ENCODE results near the gene RBM20.
A peak's percentile ranks its signal among the peaks of the same experiment; 100 is the strongest.

Gene RBM20

DNA sequence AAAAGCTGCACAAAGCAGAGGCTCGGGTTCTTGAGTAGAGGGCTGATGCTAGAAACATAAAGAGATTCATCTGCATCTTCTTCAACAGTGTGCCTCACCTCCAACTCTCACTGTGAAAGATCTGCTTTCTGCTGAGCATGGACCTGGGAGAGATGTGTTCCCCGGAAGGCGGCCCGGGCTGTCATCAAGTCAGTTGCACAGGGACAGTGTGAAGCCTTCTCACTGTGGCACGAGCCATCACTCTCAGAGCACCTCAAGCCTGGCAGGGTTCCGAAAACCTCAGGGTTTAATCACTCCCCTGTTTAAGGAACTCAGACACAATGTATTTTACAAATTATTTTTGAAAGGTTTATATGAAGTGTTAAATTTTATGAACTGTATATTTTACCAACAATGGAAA lies 98.7 kb downstream of the RBM20 start:
- no peak for DNase-seq

- no peak for DNase-seq
Observed at GRCh38 chr10:110744782-110745181, 100.6 kb downstream of the RBM20 start.

DNA sequence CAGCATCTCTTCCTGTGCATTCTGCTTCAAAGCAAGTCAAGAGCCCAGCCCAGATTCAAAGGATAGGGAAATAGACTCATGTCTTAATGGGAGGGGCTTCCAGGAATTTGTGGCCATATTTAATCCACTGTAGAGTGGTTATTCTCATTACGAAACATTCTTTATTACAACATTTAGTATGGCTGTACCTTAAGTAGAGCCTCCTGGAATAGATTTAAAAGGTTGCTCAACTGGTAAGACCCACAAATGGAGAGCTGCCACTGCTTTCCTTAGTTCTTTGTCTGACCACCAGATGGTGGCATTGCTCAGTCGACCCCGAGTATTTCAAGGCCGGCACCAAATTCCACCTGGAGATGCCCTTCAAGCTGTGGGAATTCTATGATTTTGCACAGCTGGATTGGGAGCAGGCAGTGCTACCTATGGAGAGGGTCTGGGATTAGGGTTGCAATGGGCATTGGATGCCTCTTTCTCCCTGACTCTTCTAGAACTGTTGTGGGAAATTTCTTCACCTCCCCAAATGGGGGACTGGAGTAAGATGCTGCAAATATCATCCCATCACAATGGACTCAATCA lies 102.2 kb downstream of the RBM20 start:
- DNase-seq = peak; percentile 60

DNA sequence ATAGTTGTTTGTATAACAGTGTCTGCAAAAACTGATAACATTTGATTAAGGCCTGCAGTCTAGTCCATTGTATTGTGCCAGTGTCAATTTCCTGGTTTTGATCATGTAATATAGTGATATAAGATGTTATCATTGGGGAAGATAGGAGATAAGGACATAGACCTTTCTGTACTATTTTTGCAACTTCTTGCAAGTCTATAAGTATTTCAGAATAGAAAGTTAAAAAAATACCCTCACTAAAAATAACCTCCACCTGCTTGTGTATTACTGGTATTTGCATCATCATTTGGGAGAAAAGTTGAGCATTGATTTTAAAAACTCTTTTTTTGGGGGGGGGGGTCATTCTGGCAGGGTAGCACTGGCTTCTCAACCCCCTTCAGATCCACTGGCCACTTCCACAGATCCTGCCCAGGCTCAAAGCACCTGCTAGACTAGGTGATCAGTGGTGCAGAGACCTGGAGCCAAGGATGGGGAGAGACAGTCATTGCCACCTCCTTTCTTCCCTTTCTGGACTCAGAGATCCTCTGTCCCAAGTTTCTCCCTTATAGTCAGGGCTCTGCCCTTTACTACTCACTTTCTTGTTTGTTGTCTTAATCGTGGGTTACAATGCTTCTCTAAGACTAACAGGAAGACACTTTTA lies 103.0 kb downstream of the RBM20 start:
- DNase-seq = no peak

GRCh38 chr10:110747609-110748464 lies 103.7 kb downstream of the RBM20 start:
- DNase-seq = no peak

DNA sequence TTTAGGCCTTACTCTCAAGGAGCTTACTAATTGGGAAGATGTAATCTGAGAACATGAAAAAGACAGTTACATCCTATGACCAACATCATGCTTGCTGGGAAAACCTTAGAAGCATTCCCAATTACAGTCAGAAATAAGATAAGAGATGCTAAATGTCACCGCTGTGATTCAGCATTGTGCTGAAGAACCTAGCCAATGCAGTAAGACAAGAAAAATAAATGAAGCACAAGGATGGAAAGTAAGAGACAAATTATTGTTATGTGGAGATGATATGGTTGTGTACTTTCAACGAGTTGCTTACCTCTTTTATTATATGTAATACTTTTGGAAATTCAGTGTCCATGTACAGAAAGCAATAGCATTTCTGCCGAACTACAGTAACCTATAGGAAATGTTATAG lies 104.8 kb downstream of the RBM20 start:
- DNase-seq = no peak

DNA sequence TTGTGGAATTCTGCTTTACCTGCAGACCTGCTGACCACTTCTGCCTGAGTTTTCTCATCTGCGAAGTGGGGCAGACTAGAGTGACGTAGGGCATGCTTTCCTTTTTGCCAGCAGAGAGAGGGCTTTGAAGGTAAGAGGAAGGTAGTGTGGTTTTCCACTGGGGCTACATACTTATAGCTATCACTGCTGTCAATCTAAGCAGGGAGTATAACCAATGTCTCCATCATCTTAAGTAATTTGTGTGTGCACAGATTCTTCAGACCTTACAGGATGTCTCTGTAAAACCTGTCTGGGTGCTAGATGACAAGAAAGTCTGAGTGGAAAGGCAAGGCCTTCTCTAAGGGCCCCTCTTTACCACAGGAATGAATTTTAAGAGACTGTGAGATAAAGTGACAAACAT lies 106.8 kb downstream of the RBM20 start:
- no peak for DNase-seq

DNA sequence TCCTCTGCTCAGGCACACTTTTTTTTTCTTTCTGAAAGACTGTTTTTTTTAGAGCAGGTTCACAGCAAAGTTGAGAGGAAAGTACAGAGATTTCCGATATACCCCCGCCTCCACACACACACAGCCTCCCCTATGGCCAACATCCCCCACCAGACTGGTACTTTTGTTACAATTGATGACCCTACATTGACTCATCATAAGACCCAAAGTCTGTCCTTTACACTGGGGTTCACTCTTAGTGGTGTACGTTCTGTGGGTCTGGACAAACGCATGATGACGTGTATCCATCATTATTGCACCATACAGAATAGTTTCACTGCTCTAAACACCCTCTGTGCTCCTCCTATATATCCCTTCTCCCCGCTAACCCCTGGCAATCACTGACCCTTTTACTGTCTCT lies 107.7 kb downstream of the RBM20 start:
- DNase-seq = no peak

DNA sequence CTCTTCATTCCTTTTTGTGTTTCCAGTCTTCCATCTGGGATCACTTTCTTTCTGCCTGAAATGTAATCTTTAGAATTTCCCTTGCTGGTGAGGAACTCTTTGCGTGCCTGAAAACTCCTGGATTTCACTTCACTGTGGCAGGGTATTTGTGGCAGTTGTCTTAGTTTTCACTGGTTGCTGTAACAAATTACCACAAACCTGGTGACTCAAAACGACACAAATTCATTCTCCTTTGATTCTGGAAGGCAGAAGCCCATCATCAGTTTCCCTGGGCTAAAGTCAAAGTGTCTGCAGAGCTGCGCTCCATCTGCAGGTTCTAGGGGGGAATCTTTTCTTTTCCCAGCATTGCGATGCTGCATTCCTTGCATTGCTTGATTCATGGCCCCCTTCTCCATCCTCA lies 109.3 kb downstream of the RBM20 start:
- DNase-seq = no peak

DNA sequence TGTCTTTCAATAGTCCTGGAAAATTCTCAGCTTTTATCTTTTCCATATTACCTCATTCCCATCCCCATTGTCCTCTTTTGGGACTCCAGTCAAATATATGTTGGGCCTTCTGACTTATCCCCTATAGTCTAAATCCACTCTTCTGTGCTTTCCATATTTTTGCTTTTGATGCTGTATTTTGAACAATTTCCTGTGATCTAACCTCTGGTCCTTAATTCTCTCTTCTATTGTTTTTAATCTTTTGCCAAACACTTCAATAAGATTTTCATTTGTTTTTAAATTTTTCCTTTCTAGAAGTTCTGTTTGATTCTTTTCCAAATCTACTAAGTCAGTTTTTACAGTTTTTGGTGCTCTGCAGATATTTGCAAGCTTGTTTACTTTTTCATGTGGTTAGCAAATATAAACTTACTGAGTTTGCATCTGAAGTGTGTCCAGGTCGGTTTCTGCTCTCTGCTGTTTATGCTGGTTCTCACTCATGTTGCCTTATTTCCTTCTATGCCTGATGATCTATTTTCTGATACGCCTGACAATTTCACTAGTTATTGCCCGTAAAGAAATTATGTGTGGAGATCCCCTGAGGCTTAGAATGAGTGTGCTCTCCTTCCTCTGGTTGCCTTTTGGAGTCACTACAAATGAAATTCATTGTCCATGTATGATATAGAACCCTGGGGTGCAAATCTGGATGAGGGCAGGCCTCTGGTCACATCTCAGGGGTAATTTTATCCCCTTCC lies 110.4 kb downstream of the RBM20 start:
- DNase-seq = no peak

GRCh38 chr10:110755781-110756180 lies 111.6 kb downstream of the RBM20 start:
- DNase-seq = no peak

- DNase-seq = no peak
Observed at GRCh38 chr10:110756876-110757275, 112.7 kb downstream of the RBM20 start.

DNA sequence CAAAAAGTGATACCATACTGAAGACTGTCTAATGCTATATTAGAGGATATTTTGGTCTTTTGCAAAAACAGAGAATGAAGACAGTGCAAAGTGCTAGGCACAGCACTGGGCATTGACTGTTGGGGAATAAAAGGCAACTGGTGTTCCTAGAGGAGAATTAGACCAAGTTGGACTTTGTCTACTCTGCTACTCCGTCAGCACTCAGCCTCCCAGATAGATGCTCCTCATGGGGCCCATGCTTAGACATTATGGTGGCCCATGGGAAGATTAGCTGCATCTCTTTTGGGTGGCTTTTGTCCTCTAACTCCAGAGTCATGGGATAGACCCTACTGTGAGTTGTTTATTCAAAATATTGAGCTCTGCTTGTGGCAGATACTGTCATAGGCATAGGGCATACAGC lies 113.5 kb downstream of the RBM20 start:
- no peak for DNase-seq

DNA sequence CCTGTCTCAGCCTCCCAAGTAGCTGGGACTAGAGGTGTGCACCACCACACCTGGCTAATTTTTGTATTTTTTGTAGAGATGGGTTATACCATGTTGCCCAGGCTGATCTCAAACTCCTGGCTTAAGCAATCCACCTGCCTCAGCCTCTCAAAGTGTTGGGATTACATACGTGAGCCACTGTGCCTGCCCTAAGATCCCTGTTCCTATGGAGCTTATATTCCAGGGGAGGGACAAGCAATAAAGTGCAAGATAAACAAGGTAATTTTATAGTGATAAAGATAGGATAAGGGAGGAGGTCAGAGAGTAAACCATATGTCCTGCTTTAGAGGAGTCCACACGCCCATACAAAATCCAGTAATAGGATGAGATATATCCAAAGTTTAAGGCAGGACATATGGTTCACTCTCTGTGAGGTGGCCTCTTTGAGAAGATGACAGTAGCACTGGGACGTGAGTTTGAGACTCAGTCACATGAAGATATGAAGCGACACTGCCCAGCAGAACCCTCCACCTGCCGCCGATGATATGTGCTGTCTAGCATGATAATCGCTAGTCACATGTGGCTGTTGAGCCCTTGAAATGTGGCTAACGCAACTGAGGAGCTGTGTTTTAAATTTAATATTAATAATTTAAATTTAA lies 114.1 kb downstream of the RBM20 start:
- no peak for DNase-seq

- no peak for DNase-seq
Observed at GRCh38 chr10:110758898-110759297, 114.8 kb downstream of the RBM20 start.

DNA sequence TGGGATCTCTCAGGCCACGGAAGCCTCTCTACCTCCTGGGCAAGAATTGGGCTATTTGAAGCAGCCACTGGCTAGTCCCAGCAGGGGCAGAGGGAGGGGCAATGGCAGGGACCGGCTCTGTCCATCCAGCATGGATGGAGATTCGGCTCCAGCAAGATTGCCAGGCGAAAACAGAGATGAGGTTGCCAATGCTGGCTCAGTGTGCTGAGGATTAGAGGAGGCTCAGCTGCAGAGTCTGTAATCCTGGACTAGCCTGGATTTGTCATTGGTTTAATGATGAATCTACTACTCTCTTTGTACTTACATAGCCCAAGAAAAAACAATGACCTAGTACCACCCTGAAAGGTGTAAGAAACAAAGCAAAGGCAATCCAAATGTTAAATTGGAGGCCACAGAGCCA lies 115.4 kb downstream of the RBM20 start:
- DNase-seq = no peak

- peak; percentile 55 for DNase-seq
Observed at GRCh38 chr10:110762109-110762848, 118.1 kb downstream of the RBM20 start.

- no peak for DNase-seq
Observed at GRCh38 chr10:110762849-110763211, 118.7 kb downstream of the RBM20 start.

DNA sequence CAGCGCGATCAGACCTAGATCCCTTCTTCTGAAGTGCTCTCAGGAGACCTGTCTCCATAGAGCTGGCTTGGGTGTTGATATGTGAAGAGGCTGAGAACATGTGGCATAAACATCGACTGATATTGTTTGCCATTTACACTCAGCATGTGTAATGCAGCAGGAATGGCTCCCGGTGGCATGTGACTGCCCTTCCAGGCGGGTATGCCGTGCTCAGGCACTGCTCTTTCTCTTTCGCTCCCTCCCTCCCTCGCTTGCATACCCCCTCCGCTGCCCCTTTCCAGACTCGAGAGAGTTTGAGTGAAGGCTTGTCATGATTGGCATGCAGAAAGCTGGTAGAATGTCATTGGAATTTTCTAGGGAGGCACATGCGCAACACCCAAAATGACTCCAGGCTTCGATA lies 120.2 kb downstream of the RBM20 start:
- DNase-seq = no peak

- DNase-seq = no peak
Observed at GRCh38 chr10:110764793-110765512, 120.8 kb downstream of the RBM20 start.

GRCh38 chr10:110765513-110766319 lies 121.6 kb downstream of the RBM20 start:
- DNase-seq = no peak
